Measurements from ENCODE around the gene MT1X. TPM values are rescaled to one million over a fixed set of nuclear protein-coding genes. Genes with fewer than 3 reads are reported as not detected.

The MT1X gene
- polyA plus RNA-seq, 1 donor: 9.9 TPM

- DNase-seq: no peak
Observed at GRCh38 chr16:56679818-56680217, 2.5 kb upstream of the MT1X start.

GRCh38 chr16:56682703-56683397, 580 bp downstream of the MT1X start:
- no peak for DNase-seq

- no peak for DNase-seq
Observed at GRCh38 chr16:56683424-56684172, 1.3 kb downstream of the MT1X start.

- DNase-seq: no peak
Observed at GRCh38 chr16:56684256-56684925, 2.1 kb downstream of the MT1X start.

GRCh38 chr16:56684926-56685590, 2.8 kb downstream of the MT1X start:
- no peak for DNase-seq

GRCh38 chr16:56686758-56687157, 4.5 kb downstream of the MT1X start:
- DNase-seq: no peak

GRCh38 chr16:56688762-56689161, 6.5 kb downstream of the MT1X start:
- no peak for DNase-seq

- DNase-seq: no peak
Observed at GRCh38 chr16:56689171-56689570, 6.9 kb downstream of the MT1X start.

- DNase-seq: no peak
Observed at GRCh38 chr16:56690420-56691122, 8.3 kb downstream of the MT1X start.

GRCh38 chr16:56691885-56692284, 9.6 kb downstream of the MT1X start:
- DNase-seq: no peak

GRCh38 chr16:56695246-56695645, 13.0 kb downstream of the MT1X start:
- DNase-seq: no peak

- no peak for DNase-seq
Observed at GRCh38 chr16:56697456-56698155, 15.3 kb downstream of the MT1X start.

GRCh38 chr16:56700195-56700594, 17.9 kb downstream of the MT1X start:
- no peak for DNase-seq

GRCh38 chr16:56700631-56701030, 18.4 kb downstream of the MT1X start:
- no peak for DNase-seq

GRCh38 chr16:56701534-56701933, 19.3 kb downstream of the MT1X start:
- no peak for DNase-seq

GRCh38 chr16:56702836-56703235, 20.6 kb downstream of the MT1X start:
- no peak for DNase-seq

GRCh38 chr16:56708525-56709442, 26.5 kb downstream of the MT1X start:
- no peak for DNase-seq

- no peak for DNase-seq
Observed at GRCh38 chr16:56709443-56710040, 27.3 kb downstream of the MT1X start.

- no peak for DNase-seq
Observed at GRCh38 chr16:56710181-56710737, 28.0 kb downstream of the MT1X start.

GRCh38 chr16:56711862-56712261, 29.6 kb downstream of the MT1X start:
- DNase-seq: no peak

Data from hindlimb muscle (tissue), 1 donor.